HEK293T (cell line): ENCODE results near the gene TBC1D24.

ENCODE experiments used
- CTCF ChIA-PET: fragments of 350-600 bp; formaldehyde crosslinking; extraction: SDS; loops from one replicate; lab custom pipeline; 2021; ENCODE audit warnings: antibody characterized with exemption, inconsistent platforms; lab: Yijun Ruan, JAX
- POLR2A ChIA-PET: fragments of 350-600 bp; formaldehyde crosslinking; extraction: SDS; loops from one replicate; lab custom pipeline; 2020; ENCODE audit warnings: antibody characterized with exemption, inconsistent platforms; lab: Yijun Ruan, JAX
- DNase-seq: peaks from one replicate; pipeline ENCODE4 v3.0.0; 2012; ENCODE audit warnings: mixed read lengths; ENCODE audit errors: extremely low spot score
- ARNT ChIP-seq: fragments of 450-650 bp; IDR thresholded peaks from 2 replicates; pipeline ENCODE4 v1.6.1; 2017; ENCODE audit warnings: mild to moderate bottlenecking
- BHLHE40 ChIP-seq: fragments of 450-650 bp; IDR thresholded peaks from 2 replicates; pipeline ENCODE4 v1.6.1; 2016; ENCODE audit warnings: mild to moderate bottlenecking, moderate library complexity, borderline replicate concordance
- CTBP1 ChIP-seq: fragments of 450-650 bp; IDR thresholded peaks from 2 replicates; pipeline ENCODE4 v1.6.1; 2016; ENCODE audit warnings: borderline replicate concordance
- ELF4 ChIP-seq: fragments of 450-650 bp; IDR thresholded peaks from 2 replicates; pipeline ENCODE4 v1.6.1; 2017; ENCODE audit warnings: antibody characterized with exemption
- FOXA1 ChIP-seq: fragments of 450-650 bp; IDR thresholded peaks from 2 replicates; pipeline ENCODE4 v1.6.1; 2016; ENCODE audit warnings: mild to moderate bottlenecking
- FOXK2 ChIP-seq: fragments of 450-650 bp; IDR thresholded peaks from 2 replicates; pipeline ENCODE4 v1.6.1; 2016; ENCODE audit warnings: mild to moderate bottlenecking
- FOXM1 ChIP-seq: fragments of 450-650 bp; IDR thresholded peaks from 2 replicates; pipeline ENCODE4 v1.6.1; 2017; ENCODE audit warnings: mild to moderate bottlenecking, borderline replicate concordance
- HDGF ChIP-seq: fragments of 450-650 bp; IDR thresholded peaks from 2 replicates; pipeline ENCODE4 v1.6.1; 2017; ENCODE audit warnings: antibody characterized with exemption, borderline replicate concordance
- L3MBTL2 ChIP-seq: fragments of 450-650 bp; conservative IDR thresholded peaks from 2 replicates; pipeline ENCODE4 v1.6.1; 2016; ENCODE audit warnings: mild to moderate bottlenecking
- LEF1 ChIP-seq: fragments of 450-650 bp; IDR thresholded peaks from 2 replicates; pipeline ENCODE4 v1.6.1; 2017; ENCODE audit warnings: mild to moderate bottlenecking, borderline replicate concordance
- NFRKB ChIP-seq: fragments of 450-650 bp; IDR thresholded peaks from 2 replicates; pipeline ENCODE4 v1.6.1; 2016; ENCODE audit warnings: mild to moderate bottlenecking, moderate library complexity
- SP1 ChIP-seq: fragments of 450-650 bp; IDR thresholded peaks from 2 replicates; pipeline ENCODE4 v1.6.1; 2017
- SUZ12 ChIP-seq: fragments of 450-650 bp; IDR thresholded peaks from 2 replicates; pipeline ENCODE4 v1.6.1; 2016; ENCODE audit warnings: mild to moderate bottlenecking
- TARDBP ChIP-seq: fragments of 450-650 bp; IDR thresholded peaks from 2 replicates; pipeline ENCODE4 v1.6.1; 2016
- ZNF384 ChIP-seq: fragments of 450-650 bp; IDR thresholded peaks from 2 replicates; pipeline ENCODE4 v1.6.1; 2016
- TF ChIP-seq, protein P1 (sequence below): fragments of 450-650 bp; IDR thresholded peaks from 2 replicates; pipeline ENCODE4 v1.6.1; 2016

The TBC1D24 gene

GRCh38 chr16:2515180-2515851, 40.4 kb downstream of the TBC1D24 start:
- ChIA-PET CTCF (interaction anchor here (0.6 kb wide), 3 partner anchors 9 to 59 kb away, joined by 3 to 6 read pairs (median 4); no protein-coding TSS in a partner anchor), POLR2A (interaction anchor here (0.6 to 2.3 kb wide), 5 partner anchors 14 to 56 kb away, joined by 3 to 6 read pairs (median 3); partner anchors contain the start of genes PDPK1 and TEDC2)
- DNase-seq = no peak
- TF ChIP-seq, protein P1, sequence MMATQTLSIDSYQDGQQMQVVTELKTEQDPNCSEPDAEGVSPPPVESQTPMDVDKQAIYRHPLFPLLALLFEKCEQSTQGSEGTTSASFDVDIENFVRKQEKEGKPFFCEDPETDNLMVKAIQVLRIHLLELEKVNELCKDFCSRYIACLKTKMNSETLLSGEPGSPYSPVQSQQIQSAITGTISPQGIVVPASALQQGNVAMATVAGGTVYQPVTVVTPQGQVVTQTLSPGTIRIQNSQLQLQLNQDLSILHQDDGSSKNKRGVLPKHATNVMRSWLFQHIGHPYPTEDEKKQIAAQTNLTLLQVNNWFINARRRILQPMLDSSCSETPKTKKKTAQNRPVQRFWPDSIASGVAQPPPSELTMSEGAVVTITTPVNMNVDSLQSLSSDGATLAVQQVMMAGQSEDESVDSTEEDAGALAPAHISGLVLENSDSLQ = peak; percentile 75
- TF ChIP-seq CTBP1 = no peak

DNA sequence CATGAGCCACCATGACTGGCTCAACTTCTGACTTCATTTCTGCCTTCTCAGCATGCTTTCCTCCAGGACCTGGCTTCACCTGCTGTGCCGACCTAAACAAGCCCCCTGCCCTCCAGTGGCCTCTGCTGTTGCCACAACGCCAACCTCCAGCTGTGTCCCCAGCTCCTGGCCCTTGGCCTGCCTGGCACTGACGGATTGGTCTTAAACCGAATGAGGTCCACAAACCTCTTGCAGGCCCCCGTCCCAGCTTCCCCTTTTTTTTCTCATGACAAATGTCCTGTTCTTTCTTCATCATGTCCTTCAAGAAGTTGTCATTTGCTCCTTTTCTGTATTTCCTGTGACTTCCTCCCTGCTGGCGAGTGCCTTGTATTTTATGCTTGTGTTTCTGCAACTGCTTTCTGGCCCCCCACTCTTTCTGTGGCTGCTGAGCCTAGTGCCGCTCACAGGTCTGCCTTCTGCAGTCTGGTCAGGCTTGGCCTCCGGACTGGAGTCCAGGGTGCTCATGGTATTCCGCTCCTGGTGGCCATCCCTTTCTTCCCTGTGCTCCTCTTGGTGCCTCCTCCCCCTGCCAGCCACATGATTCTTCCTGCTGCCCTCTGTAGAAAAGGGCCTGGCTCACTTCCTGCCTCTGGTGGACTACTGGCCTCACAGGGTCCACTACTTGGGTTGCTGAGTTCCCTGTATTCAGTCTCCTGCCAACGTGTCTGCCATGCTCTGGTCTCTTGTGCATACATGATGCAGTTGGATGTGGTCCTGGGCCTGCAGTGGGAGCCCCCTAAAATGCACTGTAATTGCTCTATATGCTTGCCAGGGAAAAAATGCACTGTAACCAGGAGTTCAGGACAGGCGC, 41.7 kb downstream of the TBC1D24 start:
- CTCF ChIA-PET = no interaction called here
- TF ChIP-seq BHLHE40 (no peak), FOXA1 (no peak), HDGF (no peak), SUZ12 (no peak), TARDBP (no peak), FOXK2 (no peak), LEF1 (no peak), CTBP1 (no peak), FOXM1 (no peak), L3MBTL2 (no peak), ZNF384 (no peak), NFRKB (no peak), ELF4 (no peak), ARNT (no peak), SP1 (no peak)
- TF ChIP-seq, protein P1 = no peak
- no peak for DNase-seq
- POLR2A ChIA-PET = interaction anchor here (2.3 kb wide), 1 partner anchor 15 kb away, joined by 5 read pairs; no protein-coding TSS in a partner anchor

- ChIA-PET CTCF (no interaction called here), POLR2A (interaction anchor here (0.5 to 1.1 kb wide), 3 partner anchors 13 to 27 kb away, joined by 3 to 4 read pairs (median 4); partner anchors contain the start of gene CEMP1)
- no peak for DNase-seq
- TF ChIP-seq L3MBTL2 (no peak), SP1 (no peak), TARDBP (no peak), SUZ12 (no peak), BHLHE40 (no peak), ELF4 (no peak), CTBP1 (no peak), FOXM1 (no peak), FOXK2 (no peak), NFRKB (no peak), LEF1 (no peak), FOXA1 (no peak), HDGF (no peak), ARNT (no peak), ZNF384 (no peak)
- TF ChIP-seq, protein P1 = no peak
Measured at GRCh38 chr16:2517954-2518605, 43.2 kb downstream of the TBC1D24 start.

DNA sequence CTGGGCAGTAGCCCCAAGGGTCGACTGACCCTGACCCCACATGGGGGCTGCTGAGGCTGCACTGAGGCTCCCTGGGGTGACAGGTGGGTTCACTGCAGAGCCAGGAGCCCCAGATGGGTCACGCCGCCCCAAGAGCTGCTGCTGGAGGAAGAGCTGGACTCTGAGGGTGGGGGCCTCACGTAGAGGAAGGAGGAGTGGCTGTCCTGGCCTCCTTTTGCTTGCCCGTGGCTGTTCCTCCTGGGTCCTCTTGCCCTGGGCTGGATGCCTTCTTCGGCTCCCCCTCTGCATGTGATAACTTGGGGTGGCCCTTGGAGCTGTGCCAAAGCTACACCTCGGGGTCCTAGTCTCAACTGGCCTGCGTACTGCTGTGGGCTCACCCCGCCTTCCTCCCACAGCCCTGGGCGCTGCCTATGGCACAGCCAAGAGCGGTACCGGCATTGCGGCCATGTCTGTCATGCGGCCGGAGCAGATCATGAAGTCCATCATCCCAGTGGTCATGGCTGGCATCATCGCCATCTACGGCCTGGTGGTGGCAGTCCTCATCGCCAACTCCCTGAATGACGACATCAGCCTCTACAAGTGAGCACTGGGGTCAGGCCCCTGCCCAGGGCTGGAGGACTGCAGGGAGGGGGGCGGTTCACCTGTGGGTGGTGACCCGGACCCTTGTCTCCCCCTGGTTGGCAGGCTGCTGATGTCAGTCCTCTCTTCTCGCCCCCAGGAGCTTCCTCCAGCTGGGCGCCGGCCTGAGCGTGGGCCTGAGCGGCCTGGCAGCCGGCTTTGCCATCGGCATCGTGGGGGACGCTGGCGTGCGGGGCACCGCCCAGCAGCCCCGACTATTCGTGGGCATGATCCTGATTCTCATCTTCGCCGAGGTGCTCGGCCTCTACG, 44.1 kb downstream of the TBC1D24 start:
- DNase-seq = no peak
- ChIA-PET POLR2A (interaction anchor here (0.9 to 1.8 kb wide), 4 partner anchors 12 to 50 kb away, joined by 4 to 8 read pairs (median 4); partner anchors contain the start of gene CEMP1), CTCF (no interaction called here)
- no peak for TF ChIP-seq SP1
- TF ChIP-seq, protein P1 = no peak
- no peak for TF ChIP-seq HDGF
- TF ChIP-seq BHLHE40 = no peak
- no peak for TF ChIP-seq SUZ12
- TF ChIP-seq NFRKB = no peak
- no peak for TF ChIP-seq LEF1
- no peak for TF ChIP-seq FOXK2
- no peak for TF ChIP-seq CTBP1
